Retina (tissue), 1 donor: Measurements from ENCODE around the gene ADAM15.
A peak's percentile ranks its signal among the peaks of the same experiment; 100 is the strongest.

Experiments used
- DNase-seq: peaks from one replicate; pipeline ENCODE4 v3.0.0-alpha.2; 2016

ADAM15 gene

DNA sequence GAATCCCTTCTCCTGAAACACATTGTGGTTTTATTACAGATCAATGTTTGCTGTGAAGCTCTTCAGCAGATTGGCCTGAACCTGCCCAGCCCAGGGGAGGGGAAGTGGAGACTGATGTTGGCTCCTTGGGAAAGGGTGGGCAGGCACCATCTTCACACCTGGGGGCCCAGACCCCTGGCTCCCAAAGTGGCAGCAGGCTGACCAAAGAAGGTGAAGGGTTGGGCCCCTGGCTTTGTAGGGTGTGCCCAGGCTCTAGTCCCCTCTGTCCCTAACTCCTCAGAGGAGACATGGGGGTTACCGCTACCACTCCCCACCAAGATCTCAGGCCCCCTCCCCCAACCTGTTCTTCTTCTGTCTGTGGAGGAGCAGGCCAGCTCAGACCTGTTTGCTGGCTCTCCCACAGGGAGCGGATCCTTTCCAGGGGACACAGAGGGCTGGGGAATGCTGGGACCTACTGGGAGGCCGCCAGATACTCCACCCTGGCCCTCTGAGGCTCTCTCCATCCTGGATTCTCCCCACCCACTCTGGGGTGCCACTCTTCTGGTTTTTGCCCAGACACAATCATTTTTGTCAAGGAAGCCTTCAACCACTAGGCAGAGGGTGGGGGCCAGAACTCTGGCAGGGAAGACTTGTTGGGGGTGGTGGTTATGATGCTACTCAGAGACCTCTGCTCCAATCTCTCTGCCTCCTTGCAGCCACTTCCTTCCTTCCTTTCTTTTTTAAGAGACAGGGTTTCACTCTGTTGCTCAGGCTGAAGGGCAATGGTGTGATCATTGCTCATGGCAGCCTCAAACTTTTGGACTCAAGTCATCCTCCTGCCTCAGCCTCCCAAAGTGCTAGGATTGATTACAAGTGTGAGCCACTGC, 22.5 kb downstream of the ADAM15 start:
- no peak for DNase-seq

DNA sequence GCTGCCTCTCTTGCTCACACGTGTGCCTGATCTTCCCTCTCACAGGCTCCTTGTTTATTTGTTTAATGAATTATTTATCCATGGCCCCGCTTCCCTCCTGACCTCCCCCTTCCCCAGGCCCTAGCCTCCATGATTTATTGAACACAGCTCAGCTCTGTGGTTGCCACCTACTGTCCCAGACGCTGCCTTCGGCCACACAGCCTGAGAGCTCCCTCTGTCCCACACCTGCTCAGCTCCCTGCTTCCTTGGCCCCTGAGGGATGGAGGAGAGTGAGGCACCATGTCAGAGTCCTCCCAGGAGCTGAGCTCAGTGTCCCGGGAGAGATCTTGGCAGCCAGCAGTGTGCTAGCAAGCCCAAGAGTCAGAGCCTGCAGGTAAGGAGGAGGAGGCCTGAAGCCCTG, 24.4 kb downstream of the ADAM15 start:
- peak; percentile 58 for DNase-seq

- no peak for DNase-seq
Measured at GRCh38 chr1:155076371-155076770, 25.3 kb downstream of the ADAM15 start.

DNA sequence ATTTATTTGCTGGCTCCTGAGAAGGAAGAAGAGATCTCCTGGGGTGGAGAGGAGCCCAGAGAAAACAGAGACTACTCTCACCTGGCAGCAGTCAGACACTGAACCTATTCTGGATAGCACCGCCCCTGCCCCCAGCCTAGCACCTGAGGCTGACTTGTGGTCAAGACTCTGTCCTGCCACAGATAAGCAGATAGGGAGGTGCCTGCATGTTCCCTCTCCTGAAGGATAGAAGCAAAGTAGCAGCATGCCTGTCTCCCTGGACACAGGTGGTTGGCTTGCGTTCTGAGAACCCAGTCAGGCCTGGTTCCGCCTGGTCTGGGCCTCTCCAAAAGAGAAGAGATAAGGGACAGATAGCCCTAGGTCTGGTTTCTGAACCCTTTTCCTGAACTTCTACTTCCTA, 26.2 kb downstream of the ADAM15 start:
- no peak for DNase-seq

- peak; percentile 25 for DNase-seq
Measured at GRCh38 chr1:155077758-155078445, 26.8 kb downstream of the ADAM15 start.

GRCh38 chr1:155078469-155079209, 27.5 kb downstream of the ADAM15 start, which contains the start of gene EFNA3:
Gene EFNA3, plus strand, starts transcription at chr1:155078837. Its CDS starts 105 bp downstream, at chr1:155078942.
- peak; percentile 67 for DNase-seq

DNA sequence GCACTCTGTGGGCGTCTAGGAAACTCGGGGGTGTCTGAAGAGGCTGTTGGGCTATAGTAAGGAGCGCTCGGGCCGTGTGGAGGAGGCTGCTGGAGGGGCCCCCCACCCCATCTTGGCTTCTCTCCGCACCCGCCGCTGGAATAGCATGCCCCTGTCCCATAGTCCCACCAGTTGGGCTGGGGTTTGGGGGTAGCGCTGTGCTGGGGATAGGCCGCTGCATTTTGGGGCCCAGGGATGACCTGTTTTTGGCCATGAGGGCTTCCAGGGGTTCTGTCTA, 28.0 kb downstream of the ADAM15 start:
- DNase-seq, result no peak

GRCh38 chr1:155079487-155080311, 28.6 kb downstream of the ADAM15 start:
- peak; percentile 78 for DNase-seq

DNA sequence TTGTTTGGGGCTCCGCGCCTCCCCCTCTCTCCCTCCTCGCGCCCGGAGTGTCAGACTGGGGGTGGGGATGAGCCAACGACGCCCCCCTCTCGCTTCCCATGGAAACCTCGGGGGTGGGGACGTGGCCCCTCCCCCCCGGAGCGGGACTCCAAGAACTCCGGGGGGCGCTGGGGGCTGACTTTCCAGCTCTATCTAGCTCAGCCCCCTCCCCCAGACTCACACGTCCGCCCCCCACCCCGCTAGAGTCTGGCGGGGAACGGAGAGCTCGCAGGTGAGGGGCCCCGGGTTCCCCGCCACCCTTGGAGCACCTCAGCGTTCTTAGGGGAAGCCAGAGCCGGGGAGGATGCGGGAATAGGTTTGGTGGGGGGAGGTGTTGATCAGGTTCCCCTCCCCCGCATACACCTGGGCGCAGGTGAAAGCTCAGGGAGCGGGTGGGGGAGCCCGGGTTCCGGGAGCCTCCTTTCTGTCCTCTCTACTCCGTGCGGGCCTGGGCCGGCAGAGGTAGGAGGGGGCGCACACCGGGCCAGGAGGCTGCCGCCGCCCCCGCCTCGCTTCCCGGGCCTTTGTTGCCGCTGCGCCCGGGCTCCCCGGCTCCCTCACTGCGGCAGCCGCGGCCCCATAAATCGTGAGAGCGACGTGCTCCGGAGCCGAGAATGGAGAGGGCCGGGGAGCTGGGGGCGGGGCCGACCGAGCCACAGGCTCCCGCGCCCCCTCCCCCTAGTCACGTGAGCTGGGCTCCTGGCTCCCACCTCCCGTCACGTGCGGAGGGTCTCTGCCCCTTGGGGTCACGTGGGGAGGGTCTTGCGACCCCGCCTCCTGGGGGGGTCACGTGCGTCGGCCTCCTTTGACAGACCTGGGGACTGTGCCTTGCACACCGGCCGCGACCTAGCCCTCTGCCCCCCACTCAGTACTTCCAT, 29.5 kb downstream of the ADAM15 start:
- peak; percentile 93 for DNase-seq

- peak; percentile 71 for DNase-seq
Measured at GRCh38 chr1:155081472-155082300, 30.6 kb downstream of the ADAM15 start.

DNA sequence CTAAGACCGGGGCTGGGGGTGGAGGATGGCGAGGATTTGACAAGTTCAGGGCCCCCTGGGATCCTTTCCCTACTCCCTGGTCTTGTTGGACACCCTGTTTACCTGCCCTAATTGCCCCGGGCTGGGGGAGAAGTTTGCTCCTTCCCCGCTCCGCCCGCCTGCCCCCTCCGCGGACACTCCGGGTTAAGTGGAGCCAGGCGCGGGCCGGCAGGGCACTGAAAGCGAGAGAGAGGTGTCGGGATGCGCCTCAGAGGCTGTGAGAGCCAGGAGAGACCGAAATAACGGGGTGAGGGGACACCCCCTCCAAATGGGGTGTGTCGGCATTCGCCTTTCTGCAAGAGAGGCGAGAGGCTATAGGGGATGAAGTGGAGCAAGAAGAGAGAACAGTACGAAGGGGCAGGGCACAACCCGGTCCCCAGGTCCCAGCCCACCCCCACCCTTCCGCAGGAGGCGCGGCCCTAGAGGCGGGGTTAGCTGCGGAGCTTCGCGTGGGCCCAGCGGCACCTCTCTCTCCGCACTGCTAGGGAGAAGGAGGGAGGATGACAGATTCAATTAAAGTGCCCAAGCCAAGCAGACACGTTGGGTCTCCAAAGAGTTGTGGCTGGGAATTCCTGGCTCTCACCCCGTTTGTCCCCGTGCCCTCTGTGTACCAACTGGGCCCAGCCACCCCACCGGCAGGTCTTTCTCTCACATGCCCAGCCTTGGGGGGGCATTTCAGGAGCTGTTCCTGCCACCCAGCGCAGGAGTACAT, 31.4 kb downstream of the ADAM15 start:
- DNase-seq, result peak; percentile 54

- no peak for DNase-seq
Measured at GRCh38 chr1:155083052-155083541, 32.0 kb downstream of the ADAM15 start.

DNA sequence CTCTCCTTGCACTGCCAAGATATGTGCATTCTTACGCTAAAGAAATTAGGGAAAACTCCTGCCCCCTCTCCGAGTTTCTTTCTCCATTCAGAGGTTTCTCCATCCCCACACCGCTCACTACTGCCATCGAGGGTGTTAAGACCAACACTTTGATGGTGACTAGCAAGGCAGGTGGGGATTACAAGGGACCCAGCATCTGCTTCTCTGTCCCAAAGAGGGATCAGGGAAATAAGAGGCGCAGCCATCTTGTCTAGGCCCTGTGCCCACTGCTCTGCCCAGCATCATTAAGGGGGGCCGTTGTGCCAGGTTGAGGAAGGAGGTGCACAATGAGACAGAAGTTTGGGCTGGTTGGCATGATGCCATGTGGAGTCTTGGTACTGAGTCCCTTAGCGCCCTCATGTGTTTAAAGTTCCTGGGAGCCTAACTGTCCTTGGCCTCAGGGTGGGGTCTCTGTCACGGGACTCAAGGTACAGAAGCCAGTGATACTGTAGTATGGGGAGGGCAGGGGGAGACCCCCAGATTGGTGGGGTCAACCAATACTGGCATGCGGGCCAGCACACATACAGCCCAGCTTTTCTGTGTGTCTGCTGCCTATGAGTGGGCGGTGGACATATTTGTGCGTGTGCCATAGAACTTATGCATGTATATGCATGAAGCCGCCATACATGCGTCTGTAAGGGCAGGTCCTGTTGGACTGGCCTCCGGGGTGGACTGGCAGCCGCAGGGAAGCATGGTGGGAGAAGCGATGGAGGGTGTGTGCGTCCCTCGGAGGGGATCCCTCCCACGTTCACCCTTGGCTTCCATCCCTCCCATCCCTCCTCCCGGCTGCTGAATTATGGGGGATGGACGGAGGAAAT, 33.0 kb downstream of the ADAM15 start:
- no peak for DNase-seq

DNA sequence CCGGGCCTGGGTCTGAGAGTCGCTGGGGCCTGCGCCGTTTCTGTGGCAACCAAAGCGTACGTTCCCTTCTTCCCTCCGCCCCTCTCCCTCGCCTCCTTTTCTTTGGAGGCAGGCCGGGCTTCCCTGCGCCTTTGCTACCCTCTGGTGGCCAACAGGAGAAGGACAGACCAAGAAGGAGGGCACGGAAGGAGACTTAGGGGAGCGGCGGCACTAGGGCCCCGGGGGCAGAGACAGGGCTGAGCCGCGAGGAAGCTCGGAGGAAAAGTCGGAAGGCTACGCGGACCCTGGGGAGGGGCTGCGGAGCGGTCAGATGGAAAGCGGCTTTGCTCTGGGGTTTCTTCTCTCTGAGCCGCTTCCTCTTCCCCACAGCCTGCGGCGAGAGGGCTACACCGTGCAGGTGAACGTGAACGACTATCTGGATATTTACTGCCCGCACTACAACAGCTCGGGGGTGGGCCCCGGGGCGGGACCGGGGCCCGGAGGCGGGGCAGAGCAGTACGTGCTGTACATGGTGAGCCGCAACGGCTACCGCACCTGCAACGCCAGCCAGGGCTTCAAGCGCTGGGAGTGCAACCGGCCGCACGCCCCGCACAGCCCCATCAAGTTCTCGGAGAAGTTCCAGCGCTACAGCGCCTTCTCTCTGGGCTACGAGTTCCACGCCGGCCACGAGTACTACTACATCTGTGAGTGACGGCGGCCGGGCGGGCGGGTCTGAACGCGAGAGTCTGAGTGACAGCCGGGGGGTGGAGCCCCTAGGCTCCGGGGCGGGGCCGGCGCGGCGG, 33.8 kb downstream of the ADAM15 start:
- DNase-seq, result peak; percentile 98

DNA sequence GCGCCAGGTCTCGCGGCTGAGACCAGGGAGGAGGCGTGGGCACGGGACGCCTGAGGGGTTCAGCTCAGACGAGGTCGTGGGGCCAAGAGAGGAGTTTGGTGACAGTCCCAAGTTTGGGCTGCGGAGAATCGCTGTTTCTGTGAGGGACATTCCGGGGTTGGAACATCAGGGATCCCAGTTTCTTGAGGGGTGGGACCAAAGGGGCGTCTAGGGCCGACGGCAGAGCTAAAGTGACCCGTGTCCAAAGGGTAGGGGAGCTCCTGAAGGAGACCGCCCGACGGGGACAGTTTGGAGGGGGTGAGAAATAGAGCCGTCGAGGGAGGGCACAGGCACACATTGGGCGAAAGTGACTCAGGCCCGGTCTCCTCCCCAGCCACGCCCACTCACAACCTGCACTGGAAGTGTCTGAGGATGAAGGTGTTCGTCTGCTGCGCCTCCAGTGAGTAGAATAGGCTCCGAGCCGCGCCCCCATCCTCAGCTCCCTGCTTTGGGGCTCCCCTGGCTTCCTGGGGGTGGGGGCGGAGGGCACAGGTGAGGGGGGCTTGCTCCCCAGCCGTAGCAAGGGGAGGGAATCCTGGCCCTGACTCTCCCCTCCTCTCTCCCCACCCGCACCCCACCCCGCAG, 34.5 kb downstream of the ADAM15 start:
- no peak for DNase-seq

- peak; percentile 91 for DNase-seq
Measured at GRCh38 chr1:155086128-155086741, 35.1 kb downstream of the ADAM15 start.
